Measurements from ENCODE around the gene TMEM38A. TPM values are rescaled to one million over a fixed set of nuclear protein-coding genes. Genes with fewer than 3 reads are reported as not detected.
"Not testable (repeated sequence)": the region's sequence is repeated elsewhere in the genome, so short reads cannot be mapped to it uniquely, and the experiment has no call there.

Gene TMEM38A
- total and polyA plus RNA-seq, 7 donors = 1.2 to 7.5 (median 4.2) TPM

- 93 to 95% methylated on average over 13 of the region's 13 CpGs for WGBS, 2 donors
- H3K27me3 ChIP-seq = no peaks in the 10 kb centered on the region
- no peaks in the 10 kb centered on the region for H3K4me1 ChIP-seq
- intact Hi-C loops (cut with DNase I) = no loop called here
- no peak overlapping the region for H3K27ac ChIP-seq
- H3K4me3 ChIP-seq = no peak overlapping the region
- H3K36me3 ChIP-seq = no peaks in the 10 kb centered on the region
- H3K9me3 ChIP-seq = no peaks in the 10 kb centered on the region
- DNase-seq = no peak
- TF ChIP-seq POLR2AphosphoS5 (IDR thresholded peaks at IDR 0.05) = no peak
- no peak for TF ChIP-seq POLR2A (IDR thresholded peaks at IDR 0.05)
- TF ChIP-seq, protein P1, sequence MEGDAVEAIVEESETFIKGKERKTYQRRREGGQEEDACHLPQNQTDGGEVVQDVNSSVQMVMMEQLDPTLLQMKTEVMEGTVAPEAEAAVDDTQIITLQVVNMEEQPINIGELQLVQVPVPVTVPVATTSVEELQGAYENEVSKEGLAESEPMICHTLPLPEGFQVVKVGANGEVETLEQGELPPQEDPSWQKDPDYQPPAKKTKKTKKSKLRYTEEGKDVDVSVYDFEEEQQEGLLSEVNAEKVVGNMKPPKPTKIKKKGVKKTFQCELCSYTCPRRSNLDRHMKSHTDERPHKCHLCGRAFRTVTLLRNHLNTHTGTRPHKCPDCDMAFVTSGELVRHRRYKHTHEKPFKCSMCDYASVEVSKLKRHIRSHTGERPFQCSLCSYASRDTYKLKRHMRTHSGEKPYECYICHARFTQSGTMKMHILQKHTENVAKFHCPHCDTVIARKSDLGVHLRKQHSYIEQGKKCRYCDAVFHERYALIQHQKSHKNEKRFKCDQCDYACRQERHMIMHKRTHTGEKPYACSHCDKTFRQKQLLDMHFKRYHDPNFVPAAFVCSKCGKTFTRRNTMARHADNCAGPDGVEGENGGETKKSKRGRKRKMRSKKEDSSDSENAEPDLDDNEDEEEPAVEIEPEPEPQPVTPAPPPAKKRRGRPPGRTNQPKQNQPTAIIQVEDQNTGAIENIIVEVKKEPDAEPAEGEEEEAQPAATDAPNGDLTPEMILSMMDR (IDR thresholded peaks at IDR 0.05) = no peak
Measured at GRCh38 chr19:16670291-16670690, 9.4 kb downstream of the TMEM38A start.

DNA sequence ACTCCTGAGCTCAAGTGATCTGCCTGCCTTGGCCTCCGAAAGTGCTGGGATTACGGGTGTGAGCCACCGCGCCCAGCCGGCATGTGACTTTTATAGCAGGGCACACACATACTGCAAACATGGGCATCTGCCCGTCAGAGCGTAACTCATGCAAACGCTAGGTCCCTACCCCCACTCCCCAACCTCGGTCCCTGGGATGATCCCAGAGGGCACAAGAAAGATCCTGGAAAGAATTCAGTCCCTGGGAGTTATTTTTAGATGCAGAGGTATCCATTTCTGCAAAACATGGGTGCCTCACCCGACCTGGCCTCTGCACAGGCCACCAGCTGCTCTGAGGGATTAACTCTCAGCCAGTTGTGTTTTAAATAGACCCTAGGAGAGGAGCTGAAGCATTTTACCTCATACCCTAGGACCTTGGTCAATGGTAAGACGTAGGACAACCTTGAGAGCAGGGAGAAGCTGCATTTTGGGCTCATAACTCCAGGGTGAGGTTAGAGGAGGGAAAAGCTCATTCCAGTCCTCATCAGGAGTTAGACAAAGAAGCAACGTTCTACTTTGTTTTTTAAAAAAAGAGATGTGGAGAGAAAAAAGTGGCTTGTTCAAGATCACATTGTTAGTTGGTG is 10.8 kb downstream of the TMEM38A start:
- no peak for DNase-seq
- no peak overlapping the region for H3K4me3 ChIP-seq
- intact Hi-C loops (cut with DNase I) = no loop called here
- no peaks in the 10 kb centered on the region for H3K27me3 ChIP-seq
- H3K36me3 ChIP-seq = no peaks in the 10 kb centered on the region
- H3K9me3 ChIP-seq = no peaks in the 10 kb centered on the region
- TF ChIP-seq, protein P1 (IDR thresholded peaks at IDR 0.05) = no peak
- TF ChIP-seq POLR2AphosphoS5 (IDR thresholded peaks at IDR 0.05) (no peak), EP300 (IDR thresholded peaks at IDR 0.05) (no peak), POLR2A (IDR thresholded peaks at IDR 0.05) (no peak)
- WGBS, 2 donors = 30 to 69% methylated on average over 12 of the region's 12 CpGs
- H3K4me1 ChIP-seq = no peaks in the 10 kb centered on the region
- no peak overlapping the region for H3K27ac ChIP-seq

- TF ChIP-seq EP300 (IDR thresholded peaks at IDR 0.05) (no peak), POLR2AphosphoS5 (IDR thresholded peaks at IDR 0.05) (no peak), POLR2A (IDR thresholded peaks at IDR 0.05) (no peak)
- TF ChIP-seq, protein P1 (IDR thresholded peaks at IDR 0.05) = no peak
- no peak overlapping the region for H3K4me3 ChIP-seq
- no peaks in the 10 kb centered on the region for H3K36me3 ChIP-seq
- 88 to 89% methylated on average over 3 of the region's 3 CpGs for WGBS, 2 donors
- no peak overlapping the region for H3K27ac ChIP-seq
- H3K27me3 ChIP-seq = no peaks in the 10 kb centered on the region
- no peak for DNase-seq
- intact Hi-C loops (cut with DNase I) = no loop called here
- no peaks in the 10 kb centered on the region for H3K9me3 ChIP-seq
- no peaks in the 10 kb centered on the region for H3K4me1 ChIP-seq
Measured at GRCh38 chr19:16673231-16673630, 12.3 kb downstream of the TMEM38A start.

- DNase-seq; H3K4me3 ChIP-seq; H3K9me3 ChIP-seq; intact Hi-C loops (cut with DNase I); H3K4me1 ChIP-seq; H3K27ac ChIP-seq; H3K27me3 ChIP-seq; H3K36me3 ChIP-seq: not testable (repeated sequence)
- 91 to 95% methylated on average over 4 of the region's 4 CpGs for WGBS, 2 donors
Measured at GRCh38 chr19:16673839-16674238, 12.9 kb downstream of the TMEM38A start.

GRCh38 chr19:16676101-16676798 is 15.3 kb downstream of the TMEM38A start:
- intact Hi-C loops (cut with DNase I) = no loop called here
- H3K27me3 ChIP-seq = no peaks in the 10 kb centered on the region
- no peak overlapping the region for H3K27ac ChIP-seq
- 91 to 94% methylated on average over 15 of the region's 15 CpGs for WGBS, 2 donors
- no peaks in the 10 kb centered on the region for H3K4me1 ChIP-seq
- H3K36me3 ChIP-seq = peaks cover 0 to 13% (median 4%) of the 10 kb centered on the region in 4 donors
- DNase-seq = no peak
- no peak for TF ChIP-seq POLR2AphosphoS5 (IDR thresholded peaks at IDR 0.05)
- TF ChIP-seq EP300 (IDR thresholded peaks at IDR 0.05) = no peak
- TF ChIP-seq POLR2A (IDR thresholded peaks at IDR 0.05) = no peak
- TF ChIP-seq, protein P1 (IDR thresholded peaks at IDR 0.05) = no peak
- no peak overlapping the region for H3K4me3 ChIP-seq
- peaks cover 0 to 4% (median 1%) of the 10 kb centered on the region in 4 donors for H3K9me3 ChIP-seq

Data from sigmoid colon (tissue), 7 donors.